K562 (cell line): ENCODE measurements around the gene CFAP69. TPM values are rescaled to one million over a fixed set of nuclear protein-coding genes. Genes with fewer than 3 reads are reported as not detected.
A peak's percentile ranks its signal among the peaks of the same experiment; 100 is the strongest.

Source experiments
- ATF4 ChIP-seq: fragments of 450-650 bp; formaldehyde crosslinking; IDR thresholded peaks from 2 replicates; pipeline ENCODE4 v1.4.0; 2022; ENCODE audit warnings: mild to moderate bottlenecking, moderate library complexity
- BRD9 ChIP-seq: fragments of 450-650 bp; IDR thresholded peaks from 2 replicates; pipeline ENCODE4 v1.6.1; 2018; ENCODE audit warnings: low read depth; ENCODE audit not compliant: partially characterized antibody
- KLF16 ChIP-seq: IDR thresholded peaks from 2 replicates; pipeline ENCODE4 v1.6.1; 2016; ENCODE audit warnings: antibody characterized with exemption
- MAX ChIP-seq: sonication (generic); formaldehyde crosslinking; IDR thresholded peaks from 2 replicates; pipeline ENCODE4 v1.9.0; 2022; ENCODE audit warnings: mild to moderate bottlenecking, missing genetic modification reagents
- MBD1 ChIP-seq: fragments of 250-450 bp; sonication (Bioruptor Pico); IDR thresholded peaks from 2 replicates; pipeline ENCODE4 v1.8.0; 2022; ENCODE audit warnings: inconsistent platforms
- NR2C1 ChIP-seq, 2 experiments: fragments of 450-650 bp; IDR thresholded peaks; 2 replicates each; pipeline ENCODE4 v1.6.1; 2017; ENCODE audit warnings: mild to moderate bottlenecking in 2 of 2, antibody characterized with exemption in 1 of 2, inconsistent platforms in 1 of 2, missing compliant biosample characterization in 1 of 2, missing genetic modification characterization in 1 of 2
- RBM15 ChIP-seq: fragments of 200-400 bp; formaldehyde crosslinking; IDR thresholded peaks from 2 replicates; pipeline ENCODE4 v1.6.1; 2018; ENCODE audit warnings: mild to moderate bottlenecking, low read length, moderate library complexity; ENCODE audit not compliant: insufficient read depth
- REST ChIP-seq, 2 experiments: fragments of 450-650 bp; formaldehyde crosslinking in 1 of 2; IDR thresholded peaks; 2 replicates each; pipeline versions ENCODE4 v1.4.0 to v1.6.1; 2014 to 2020; ENCODE audit warnings: mild to moderate bottlenecking in 2 of 2, borderline replicate concordance in 1 of 2, low read depth in 1 of 2
- STAG1 ChIP-seq: sonication (generic); formaldehyde crosslinking; IDR thresholded peaks from 2 replicates; pipeline ENCODE4 v1.5.0; 2020; ENCODE audit warnings: missing genetic modification reagents, borderline replicate concordance
- TGIF2 ChIP-seq: sonication (generic); formaldehyde crosslinking; IDR thresholded peaks from 2 replicates; pipeline ENCODE4 v1.8.1; 2022; ENCODE audit warnings: mild to moderate bottlenecking, missing genetic modification reagents, moderate library complexity
- U2AF1 ChIP-seq: fragments of 200-400 bp; formaldehyde crosslinking; optimal IDR thresholded peaks from 2 replicates; pipeline ENCODE3; 2017; ENCODE audit warnings: mild to moderate bottlenecking, low read depth, low read length, moderate library complexity
- ZBTB2 ChIP-seq: fragments of 450-650 bp; IDR thresholded peaks from 2 replicates; pipeline ENCODE4 v1.6.1; 2016; ENCODE audit warnings: antibody characterized with exemption
- ZNF316 ChIP-seq: fragments of 450-650 bp; IDR thresholded peaks from 2 replicates; pipeline ENCODE4 v1.6.1; 2016
- ZNF75A ChIP-seq: fragments of 450-650 bp; formaldehyde crosslinking; IDR thresholded peaks from 2 replicates; pipeline ENCODE4 v1.4.0; 2020; ENCODE audit warnings: mild to moderate bottlenecking
- polyA plus RNA-seq, 8 experiments: library from polyadenylated mRNA; depleted of rRNA in 4 of 8; stranded (reverse) in 5 of 8; unstranded in 3 of 8; fragments of >200 nt; fragmentation: Nextera tagmentation in 2 of 8; fragmentation: Illumina TruSeq in 1 of 8; extraction: Ambion mirVana in 2 of 8; extraction: Trizol in 1 of 8; gene quantifications; 2 replicates each; pipeline versions ENCODE4 v1.2.1 to v1.2.3, GENCODE V29; 2011 to 2014; ENCODE audit warnings: inconsistent platforms in 1 of 8, missing spikeins in 1 of 8
- total RNA-seq, 7 experiments: library from RNA; depleted of rRNA in 6 of 7; stranded (reverse); fragments of >200 nt in 6 of 7; fragmentation: Illumina TruSeq in 2 of 7; extraction: Trizol in 2 of 7; gene quantifications; 2 replicates each; pipeline versions ENCODE4 v1.2.1 to v1.2.3, GENCODE V29; 2011 to 2021; ENCODE audit warnings: low replicate concordance in 1 of 7

The CFAP69 gene
- total and polyA plus RNA-seq, 9 of the 15 experiments (the other 6 are each of a cell fraction or from before 2014, with no cell fraction given) = 0.24 to 5.1 (median 1.7) TPM

GRCh38 chr7:90346336-90347125 lies 101.6 kb downstream of the CFAP69 start, which contains the start of gene GTPBP10 (continued):
- TF ChIP-seq BRD9 = peak; percentile 49
- TF ChIP-seq ZNF316 = peak; percentile 14; the same call in 1 of the 2 replicates
- TF ChIP-seq STAG1 = no peak
- no peak for TF ChIP-seq TGIF2 (CRISPR knock-in tag)
- TF ChIP-seq U2AF1 = no peak
- no peak for TF ChIP-seq NR2C1 (IDR thresholded peaks at IDR 0.05)
- TF ChIP-seq NR2C1 (tag; IDR thresholded peaks at IDR 0.05) = no peak
- TF ChIP-seq MBD1 (CRISPR knock-in tag) = no peak
- TF ChIP-seq REST (IDR thresholded peaks at IDR 0.05; ENCODE audit: borderline replicate concordance) = no peak
- peak; percentile 59; the same call in 1 of the 2 replicates for TF ChIP-seq REST (CRISPR knock-in tag; IDR thresholded peaks at IDR 0.05; ENCODE audit: low read depth)
- TF ChIP-seq ZNF75A (CRISPR knock-in tag) = no peak
- no peak; the same call in 1 of the 2 replicates for TF ChIP-seq KLF16
- TF ChIP-seq ATF4 = peak; percentile 46; the same call in 1 of the 2 replicates
- no peak for TF ChIP-seq RBM15
- TF ChIP-seq MAX (CRISPR knock-in tag) = peak; percentile 88
- peak; percentile 96 for TF ChIP-seq ZBTB2
